HUES64 (cell line): ENCODE data around the gene PUS7L.

Source experiments
- H3K27ac ChIP-seq: 2 replicates; pipeline ENCODE4 v1.7.0; 2013; ENCODE audit warnings: low read depth, low read length, inconsistent platforms
- H3K27me3 ChIP-seq: 2 replicates; pipeline ENCODE4 v1.6.1; 2013; ENCODE audit warnings: mild to moderate bottlenecking, low read length; ENCODE audit not compliant: insufficient read depth
- H3K36me3 ChIP-seq: 2 replicates; pipeline ENCODE4 v1.6.1; 2013; ENCODE audit warnings: mild to moderate bottlenecking, low read length; ENCODE audit not compliant: insufficient read depth
- H3K4me1 ChIP-seq: 2 replicates; pipeline ENCODE4 v1.6.1; 2013; ENCODE audit warnings: mild to moderate bottlenecking, low read length, moderate library complexity; ENCODE audit not compliant: insufficient read depth
- H3K4me3 ChIP-seq: 2 replicates; pipeline ENCODE4 v1.5.1; 2013; ENCODE audit warnings: mild to moderate bottlenecking, low read length, moderate library complexity
- H3K9ac ChIP-seq: 2 replicates; pipeline ENCODE4 v1.6.1; 2013; ENCODE audit warnings: mild to moderate bottlenecking, low read depth, low read length
- H3K9me3 ChIP-seq: 2 replicates; pipeline ENCODE4 v1.6.1; 2013; ENCODE audit warnings: low read depth, low read length; ENCODE audit not compliant: insufficient read depth
- WGBS: fragments of 150-250, 120-280 bp; methylation state at CpG from one replicate; pipeline ENCODE4 v1.1.7; 2013; ENCODE audit warnings: missing lambda C conversion rate; 5-methylcytosine and 5-hydroxymethylcytosine counted together

Gene PUS7L

DNA sequence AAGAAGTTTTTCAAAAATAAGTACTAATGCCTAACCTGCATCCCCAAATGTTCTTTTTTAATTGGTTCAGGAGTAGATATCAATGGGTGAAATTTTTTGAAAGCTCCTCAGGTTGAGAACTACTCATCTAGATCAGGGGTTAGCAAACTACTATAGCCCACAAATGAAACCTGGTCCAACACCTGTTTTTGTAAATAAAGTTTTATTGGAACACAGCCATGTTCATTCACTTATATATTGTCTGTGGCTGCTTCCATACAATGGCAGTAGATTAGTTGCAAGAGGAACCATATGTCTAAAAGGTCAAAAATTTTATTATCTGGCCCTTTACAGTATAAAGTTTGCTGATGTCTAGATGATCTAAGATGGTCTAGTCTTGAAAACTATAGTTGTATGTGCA is 13.8 kb downstream of the PUS7L start:
- peaks cover 58% of the 10 kb centered on the region for H3K36me3 ChIP-seq
- no peaks in the 10 kb centered on the region for H3K4me1 ChIP-seq
- no peaks in the 10 kb centered on the region for H3K9me3 ChIP-seq
- no peak overlapping the region for H3K4me3 ChIP-seq
- H3K27ac ChIP-seq = no peak overlapping the region
- no peak overlapping the region for H3K9ac ChIP-seq
- H3K27me3 ChIP-seq = no peaks in the 10 kb centered on the region

DNA sequence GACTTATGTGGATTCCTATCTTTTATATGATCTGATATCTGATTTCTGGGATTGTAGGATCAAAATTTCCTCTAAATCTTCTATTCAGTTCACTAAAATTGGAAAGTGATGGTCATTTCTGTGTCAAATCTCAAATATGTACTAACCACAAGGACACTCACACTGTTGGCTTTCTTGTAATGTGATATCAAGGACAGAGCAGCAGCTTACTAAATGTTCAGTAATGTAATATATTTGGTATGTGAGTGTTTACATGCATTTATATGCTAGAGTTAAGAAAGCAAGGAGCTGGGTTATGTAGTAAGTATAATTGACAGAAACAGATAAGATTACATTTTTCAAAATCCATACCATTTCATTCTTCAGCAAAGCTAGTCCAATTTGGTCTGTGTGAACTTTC is 16.5 kb downstream of the PUS7L start:
- H3K36me3 ChIP-seq = peaks cover 70% of the 10 kb centered on the region
- H3K4me3 ChIP-seq = no peak overlapping the region
- no peaks in the 10 kb centered on the region for H3K9me3 ChIP-seq
- H3K4me1 ChIP-seq = 0 out of 2 replicates have a peak, but pooled peaks cover 2% of the 10 kb centered on the region
- no peak overlapping the region for H3K9ac ChIP-seq
- no peaks in the 10 kb centered on the region for H3K27me3 ChIP-seq
- no peak overlapping the region for H3K27ac ChIP-seq

DNA sequence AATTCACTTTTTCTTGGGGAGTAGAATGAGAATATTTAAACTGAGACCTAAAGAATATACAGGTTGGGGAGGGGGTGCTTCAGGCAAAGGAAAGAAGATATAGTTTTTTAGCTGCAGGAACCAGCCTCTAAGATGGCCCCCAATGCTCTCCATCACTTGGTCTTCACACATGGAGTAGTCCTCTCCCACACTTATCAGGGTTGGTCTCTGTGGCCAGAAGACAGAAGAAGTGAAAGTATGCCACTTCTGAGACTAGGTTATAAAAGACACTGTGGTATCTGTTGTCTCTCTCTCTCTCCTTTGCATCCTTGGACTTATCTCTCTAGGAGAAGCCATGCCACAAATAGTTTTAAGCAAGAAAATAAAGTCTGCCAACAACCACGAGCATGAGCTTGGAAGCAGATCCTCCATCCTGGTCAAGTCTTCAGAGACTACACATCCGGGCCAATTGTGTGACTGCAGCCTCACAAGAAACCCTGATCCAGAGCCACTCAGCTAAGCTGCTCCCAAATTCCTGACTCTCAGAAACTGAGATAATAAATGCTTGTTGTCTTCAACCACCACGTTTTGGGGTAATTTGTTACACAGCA is 18.0 kb downstream of the PUS7L start:
- Histone ChIP-seq H3K27me3 (no peaks in the 10 kb centered on the region), H3K36me3 (peaks cover 76% of the 10 kb centered on the region), H3K4me3 (no peak overlapping the region), H3K27ac (no peak overlapping the region), H3K9ac (no peak overlapping the region), H3K4me1 (0 out of 2 replicates have a peak, but pooled peaks cover 3% of the 10 kb centered on the region), H3K9me3 (no peaks in the 10 kb centered on the region)
- 87% methylated on average over 3 of the region's 3 CpGs for WGBS

DNA sequence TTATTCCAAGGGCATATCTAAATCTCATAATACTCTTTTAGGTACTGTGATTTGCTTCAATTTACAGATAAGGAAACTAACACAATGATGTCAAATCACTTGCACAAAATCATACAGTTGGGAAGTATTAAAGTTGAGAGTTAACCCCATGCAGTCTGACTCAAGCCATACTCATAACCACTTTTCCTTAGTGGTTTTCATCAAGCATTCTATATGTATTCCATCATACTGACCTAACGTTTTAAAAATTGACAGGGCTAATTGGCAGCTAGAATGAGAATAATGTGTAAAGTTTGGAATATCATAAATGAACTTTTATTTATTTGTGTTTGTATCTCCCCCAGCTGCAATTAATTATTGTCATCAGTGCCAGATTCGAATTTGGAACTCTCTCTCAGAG is 20.9 kb downstream of the PUS7L start:
- Histone ChIP-seq H3K27ac (no peak overlapping the region), H3K4me1 (0 out of 2 replicates have a peak, but pooled peaks cover 3% of the 10 kb centered on the region), H3K27me3 (no peaks in the 10 kb centered on the region), H3K9me3 (no peaks in the 10 kb centered on the region), H3K9ac (no peak overlapping the region), H3K4me3 (no peak overlapping the region), H3K36me3 (peaks cover 71% of the 10 kb centered on the region)
- WGBS = 86% methylated on average over 2 of the region's 2 CpGs

DNA sequence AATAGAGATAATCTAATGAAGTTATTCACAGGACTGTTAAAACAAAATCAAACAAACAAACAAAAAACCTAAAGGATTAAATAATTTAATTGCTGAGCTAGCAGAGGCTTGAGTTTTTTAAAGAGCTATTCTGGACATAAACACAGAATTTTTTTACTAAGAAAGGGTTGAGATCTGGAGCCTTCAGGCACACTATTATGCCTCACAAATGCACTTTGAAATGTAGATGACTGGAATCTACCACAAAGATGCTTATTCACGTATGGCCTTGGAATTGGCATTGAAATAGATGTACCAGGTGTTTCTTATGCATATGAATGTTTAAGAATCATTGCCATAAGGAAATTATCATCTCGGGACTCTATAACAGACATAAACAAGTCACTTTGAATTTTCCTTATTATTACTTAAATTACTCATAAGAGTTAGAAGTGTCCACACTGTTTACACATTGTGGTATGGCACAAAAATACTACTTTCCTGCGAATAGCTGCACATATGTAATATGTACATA is 21.6 kb downstream of the PUS7L start:
- H3K36me3 ChIP-seq = peaks cover 66% of the 10 kb centered on the region
- 63% methylated on average over 1 of the region's 3 CpGs for WGBS

DNA sequence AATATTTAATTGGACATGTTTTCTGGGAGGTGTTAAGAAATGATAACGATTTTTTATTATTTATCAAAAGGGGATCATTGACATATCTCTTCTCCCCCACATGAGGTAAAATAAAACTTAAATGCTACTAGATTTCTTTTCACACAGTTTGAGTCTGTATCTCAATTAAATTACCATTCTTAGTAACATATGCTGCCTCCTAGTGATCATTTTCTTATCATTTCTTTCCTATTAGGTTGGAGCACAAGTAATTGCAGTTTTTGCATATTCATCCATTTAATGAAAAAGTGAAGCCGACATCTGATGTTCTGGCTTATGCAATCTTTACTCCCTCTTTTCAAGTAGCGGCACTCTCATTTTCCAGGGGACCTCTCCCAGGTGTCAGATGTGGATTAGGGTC is 24.9 kb downstream of the PUS7L start:
- no peak overlapping the region for H3K9ac ChIP-seq
- no peaks in the 10 kb centered on the region for H3K27me3 ChIP-seq
- no peaks in the 10 kb centered on the region for H3K9me3 ChIP-seq
- no peak overlapping the region for H3K27ac ChIP-seq
- 0 out of 2 replicates have a peak, but pooled peaks cover 3% of the 10 kb centered on the region for H3K4me1 ChIP-seq
- WGBS = 95% methylated on average over 2 of the region's 3 CpGs
- H3K36me3 ChIP-seq = peaks cover 79% of the 10 kb centered on the region
- H3K4me3 ChIP-seq = no peak overlapping the region

More for the DNA sequence above, 21.6 kb downstream of the PUS7L start:
- H3K4me1 ChIP-seq = 0 out of 2 replicates have a peak, but pooled peaks cover 3% of the 10 kb centered on the region
- H3K9me3 ChIP-seq = no peaks in the 10 kb centered on the region
- H3K4me3 ChIP-seq = no peak overlapping the region
- H3K27me3 ChIP-seq = no peaks in the 10 kb centered on the region
- no peak overlapping the region for H3K9ac ChIP-seq
- no peak overlapping the region for H3K27ac ChIP-seq

DNA sequence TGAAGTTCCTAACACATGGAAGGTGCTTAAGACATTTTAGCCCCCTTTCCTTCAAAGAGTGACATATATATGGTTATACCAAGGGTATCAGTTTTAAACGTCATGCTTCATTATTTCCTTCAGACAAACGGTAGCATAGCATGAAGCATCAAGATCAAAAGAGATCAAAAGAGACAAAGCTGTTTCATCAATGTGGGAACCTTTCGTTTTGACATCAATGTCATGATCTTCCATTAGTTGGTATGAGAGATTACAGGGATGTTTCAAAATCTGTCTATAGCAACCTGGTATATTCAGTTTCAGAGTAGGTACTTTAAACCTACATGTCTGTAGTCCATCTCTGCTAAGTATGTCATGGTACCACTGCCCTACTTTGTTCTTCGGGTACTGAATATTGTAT is 28.3 kb downstream of the PUS7L start:
- no peak overlapping the region for H3K9ac ChIP-seq
- H3K4me3 ChIP-seq = no peak overlapping the region
- H3K27ac ChIP-seq = no peak overlapping the region
- no peaks in the 10 kb centered on the region for H3K27me3 ChIP-seq
- 87% methylated on average over 4 of the region's 4 CpGs for WGBS
- peaks cover 52% of the 10 kb centered on the region for H3K36me3 ChIP-seq
- H3K4me1 ChIP-seq = no peaks in the 10 kb centered on the region
- H3K9me3 ChIP-seq = no peaks in the 10 kb centered on the region

DNA sequence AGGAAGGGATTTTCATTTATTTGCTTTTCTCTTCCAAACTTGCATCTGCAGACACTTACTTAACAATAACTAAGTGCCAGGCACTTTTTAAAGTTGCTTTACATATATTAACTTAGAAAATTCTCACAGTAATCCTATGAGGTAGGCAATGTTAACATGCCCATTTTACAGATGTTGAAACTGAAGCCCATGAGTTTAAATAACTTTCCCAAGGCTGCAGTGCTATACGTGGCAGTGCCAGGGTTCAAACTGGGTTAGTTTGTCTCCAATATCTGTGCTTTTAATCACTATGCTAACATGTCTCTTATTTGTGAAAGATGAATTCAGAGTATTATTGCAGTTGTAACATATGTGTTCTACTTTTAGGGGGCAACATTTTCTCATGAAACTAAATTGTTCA is 29.9 kb downstream of the PUS7L start:
- 88% methylated on average over 1 of the region's 1 CpG for WGBS
- no peak overlapping the region for H3K9ac ChIP-seq
- H3K36me3 ChIP-seq = peaks cover 43% of the 10 kb centered on the region
- peaks cover 8% of the 10 kb centered on the region for H3K4me1 ChIP-seq
- H3K27me3 ChIP-seq = no peaks in the 10 kb centered on the region
- H3K4me3 ChIP-seq = no peak overlapping the region
- H3K27ac ChIP-seq = no peak overlapping the region
- no peaks in the 10 kb centered on the region for H3K9me3 ChIP-seq

DNA sequence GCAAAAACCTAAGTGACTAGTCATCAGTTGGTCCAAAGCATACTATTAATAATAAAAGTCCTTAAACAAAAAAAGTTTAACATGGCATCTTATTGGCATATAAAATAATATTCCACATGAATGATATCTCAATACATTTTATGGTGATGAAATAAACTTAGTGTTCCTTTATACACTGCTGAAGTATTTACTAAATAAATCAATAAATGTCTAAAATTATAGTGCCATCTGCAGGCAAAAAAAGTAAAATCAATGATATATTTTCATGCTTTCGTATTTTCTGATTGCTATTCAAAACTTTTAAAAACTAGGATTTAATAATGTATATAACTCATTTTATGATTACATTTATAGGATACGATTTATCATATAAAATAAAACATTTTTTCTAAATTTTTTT is 30.5 kb downstream of the PUS7L start:
- Histone ChIP-seq H3K9me3 (no peaks in the 10 kb centered on the region), H3K36me3 (peaks cover 39% of the 10 kb centered on the region), H3K27me3 (no peaks in the 10 kb centered on the region), H3K4me3 (no peak overlapping the region), H3K9ac (no peak overlapping the region), H3K4me1 (peaks cover 14% of the 10 kb centered on the region), H3K27ac (no peak overlapping the region)
- no CpG with 5 or more reads among the region's 2 CpGs for WGBS

DNA sequence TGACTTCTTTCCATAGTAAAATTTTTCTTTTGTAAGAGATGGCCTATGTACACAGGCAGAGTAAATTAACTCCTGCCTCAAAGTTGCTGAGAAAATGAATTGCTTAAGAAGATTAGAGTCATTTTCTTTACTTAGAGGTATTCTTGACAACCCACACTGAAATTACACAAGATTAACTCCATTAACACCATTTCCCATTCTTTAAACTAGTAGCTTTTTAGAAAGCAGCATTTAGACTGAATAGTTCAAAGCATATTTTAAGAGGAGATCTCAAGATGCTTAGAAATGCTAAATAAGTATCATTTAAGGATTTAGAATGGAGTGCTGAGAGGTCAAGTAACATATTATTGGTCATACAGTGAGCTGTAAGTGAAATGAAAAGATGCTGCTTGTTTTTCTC is 35.5 kb downstream of the PUS7L start:
- no peaks in the 10 kb centered on the region; the same call in 1 of the 2 replicates for H3K36me3 ChIP-seq
- H3K9me3 ChIP-seq = no peaks in the 10 kb centered on the region

DNA sequence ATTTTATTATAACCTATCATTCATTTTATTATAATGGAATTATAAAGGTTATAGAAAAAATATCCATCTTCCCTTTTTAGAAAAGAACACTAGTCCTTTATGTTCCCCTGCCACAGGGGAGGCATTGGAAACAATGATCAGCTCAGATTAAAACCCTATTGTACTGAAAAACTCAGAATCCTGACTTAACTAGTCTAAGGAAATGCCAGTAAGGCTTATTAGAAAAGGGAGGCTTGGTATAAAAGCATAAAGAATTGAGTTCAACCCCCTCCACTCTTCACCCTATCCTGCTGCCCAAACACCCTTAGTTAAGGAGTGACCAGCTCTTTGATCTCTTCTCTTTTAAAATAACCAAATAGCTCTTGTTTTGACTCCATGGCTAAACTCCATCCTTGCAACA is 36.0 kb downstream of the PUS7L start:
- Histone ChIP-seq H3K4me1 (peaks cover 25% of the 10 kb centered on the region), H3K27ac (no peak overlapping the region), H3K9ac (no peak overlapping the region), H3K4me3 (no peak overlapping the region), H3K27me3 (no peaks in the 10 kb centered on the region), H3K9me3 (no peaks in the 10 kb centered on the region), H3K36me3 (no peaks in the 10 kb centered on the region; the same call in 1 of the 2 replicates)

More for the DNA sequence above, 35.5 kb downstream of the PUS7L start:
- Histone ChIP-seq H3K4me1 (peaks cover 25% of the 10 kb centered on the region), H3K4me3 (no peak overlapping the region), H3K27me3 (no peaks in the 10 kb centered on the region), H3K9ac (no peak overlapping the region), H3K27ac (0 out of 2 replicates have a peak overlapping the region, but pooled peaks have one; percentile 0)

DNA sequence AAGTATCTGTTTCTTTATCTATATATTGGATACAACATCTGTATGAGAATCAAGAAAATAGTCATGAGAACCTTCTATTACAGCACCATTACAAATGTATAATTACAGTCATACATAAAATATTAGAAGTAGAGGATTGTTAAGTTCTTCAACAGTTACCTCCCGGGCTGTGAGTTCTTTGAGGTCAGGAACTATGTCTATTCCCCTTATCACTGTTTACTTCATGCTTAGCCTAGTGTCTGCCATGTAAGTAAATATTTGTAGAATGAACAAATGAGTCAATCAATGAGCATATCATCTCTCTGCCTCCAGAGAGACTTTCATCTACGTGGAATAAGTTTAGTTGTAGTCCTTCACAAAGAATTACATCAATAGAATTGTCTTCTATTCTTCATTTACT is 47.2 kb downstream of the PUS7L start:
- Histone ChIP-seq H3K36me3 (no peaks in the 10 kb centered on the region), H3K4me1 (no peaks in the 10 kb centered on the region), H3K27me3 (no peaks in the 10 kb centered on the region), H3K27ac (no peak overlapping the region), H3K9ac (no peak overlapping the region), H3K4me3 (no peak overlapping the region), H3K9me3 (0 out of 2 replicates have a peak, but pooled peaks cover 3% of the 10 kb centered on the region)
- 86% methylated on average over 1 of the region's 2 CpGs for WGBS
